HepG2 (cell line): ENCODE measurements around the gene VAC14. TPM values are rescaled to one million over a fixed set of nuclear protein-coding genes. Genes with fewer than 3 reads are reported as not detected.
A peak's percentile ranks its signal among the peaks of the same experiment; 100 is the strongest.

Experiments
- CBX2 ChIP-seq, 2 experiments: fragments of 200-600 bp in 1 of 2; sonication (generic); formaldehyde crosslinking in 1 of 2; IDR thresholded peaks; 2 replicates each; pipeline versions ENCODE4 v1.7.0 to v1.8.1; 2018 to 2022; ENCODE audit warnings: low read depth in 2 of 2, low read length in 1 of 2, mild to moderate bottlenecking in 1 of 2, missing genetic modification reagents in 1 of 2
- HDAC6 ChIP-seq: fragments of 200-600 bp; sonication (generic); IDR thresholded peaks from 2 replicates; pipeline ENCODE4 v1.7.0; 2017; ENCODE audit warnings: mild to moderate bottlenecking, antibody characterized with exemption, low read length, low read depth
- KDM5B ChIP-seq: sonication (generic); formaldehyde crosslinking; IDR thresholded peaks from 2 replicates; pipeline ENCODE4 v1.4.0; 2020; ENCODE audit warnings: missing genetic modification reagents, mild to moderate bottlenecking, borderline replicate concordance
- RFXAP ChIP-seq: sonication (generic); formaldehyde crosslinking; IDR thresholded peaks from 2 replicates; pipeline ENCODE4 v1.4.0; 2020; ENCODE audit warnings: missing genetic modification reagents, borderline replicate concordance
- SETDB1 ChIP-seq: sonication (generic); formaldehyde crosslinking; IDR thresholded peaks from 2 replicates; pipeline ENCODE4 v1.5.1; 2020; ENCODE audit warnings: missing genetic modification reagents, mild to moderate bottlenecking, borderline replicate concordance
- SMC3 ChIP-seq: IDR thresholded peaks from 2 replicates; pipeline ENCODE4 v1.6.1; 2011; ENCODE audit warnings: low read length, improper control_type of control experiment
- TCF7L2 ChIP-seq: IDR thresholded peaks from 2 replicates; pipeline ENCODE4 v1.6.1; 2011; ENCODE audit warnings: mild to moderate bottlenecking, low read depth, low read length, moderate library complexity
- TP53 ChIP-seq: sonication (generic); formaldehyde crosslinking; conservative IDR thresholded peaks from 2 replicates; pipeline ENCODE4 v1.4.0; 2020; ENCODE audit warnings: missing genetic modification reagents
- ZNF256 ChIP-seq: sonication (generic); formaldehyde crosslinking; conservative IDR thresholded peaks from 2 replicates; pipeline ENCODE4 v1.4.0; 2020; ENCODE audit warnings: missing genetic modification reagents
- ZNF598 ChIP-seq: sonication (generic); formaldehyde crosslinking; IDR thresholded peaks from 2 replicates; pipeline ENCODE4 v1.5.1; 2020; ENCODE audit warnings: mild to moderate bottlenecking, missing genetic modification reagents, borderline replicate concordance
- ZNF781 ChIP-seq: sonication (generic); formaldehyde crosslinking; IDR thresholded peaks from 2 replicates; pipeline ENCODE4 v1.5.1; 2020; ENCODE audit warnings: borderline replicate concordance, mild to moderate bottlenecking, missing genetic modification reagents; ENCODE audit errors: not compliant biosample characterization
- polyA plus RNA-seq, 8 experiments: library from polyadenylated mRNA; depleted of rRNA in 3 of 8; stranded (reverse) in 7 of 8; unstranded in 1 of 8; fragments of >200 nt; fragmentation: Illumina TruSeq in 4 of 8; extraction: Trizol in 4 of 8; gene quantifications; 2 replicates each; pipeline versions ENCODE4 v1.2.1 to v1.2.3, GENCODE V29; 2011 to 2016; ENCODE audit warnings: low read depth in 4 of 8, missing spikeins in 1 of 8, mixed read lengths in 1 of 8; ENCODE audit not compliant: insufficient read depth in 1 of 8
- total RNA-seq, 5 experiments: library from RNA; depleted of rRNA; stranded (reverse); fragments of >200 nt; fragmentation: Illumina TruSeq; extraction: Trizol; gene quantifications; 2 replicates each; pipeline ENCODE4 v1.2.3, GENCODE V29; 2016; ENCODE audit warnings: low read depth in 1 of 5
- TF ChIP-seq, protein P1 (sequence below): sonication (generic); formaldehyde crosslinking; conservative IDR thresholded peaks from 2 replicates; pipeline ENCODE4 v1.4.0; 2020; ENCODE audit warnings: missing genetic modification reagents
- TF ChIP-seq, protein P2 (sequence below): sonication (generic); formaldehyde crosslinking; IDR thresholded peaks from 2 replicates; pipeline ENCODE4 v1.4.0; 2020; ENCODE audit warnings: missing genetic modification reagents
- TF ChIP-seq, protein P3 (sequence below): sonication (generic); formaldehyde crosslinking; IDR thresholded peaks from 2 replicates; pipeline ENCODE4 v1.4.0; 2020; ENCODE audit warnings: missing genetic modification reagents
- TF ChIP-seq, protein P4 (sequence below): sonication (generic); formaldehyde crosslinking; IDR thresholded peaks from 2 replicates; pipeline ENCODE4 v1.4.0; 2020; ENCODE audit warnings: missing genetic modification reagents

VAC14 gene
- total and polyA plus RNA-seq, 2 of the 13 experiments (the other 11 are each of a cell fraction or from before 2014, with no cell fraction given), result 23.5 to 24.6 TPM

DNA sequence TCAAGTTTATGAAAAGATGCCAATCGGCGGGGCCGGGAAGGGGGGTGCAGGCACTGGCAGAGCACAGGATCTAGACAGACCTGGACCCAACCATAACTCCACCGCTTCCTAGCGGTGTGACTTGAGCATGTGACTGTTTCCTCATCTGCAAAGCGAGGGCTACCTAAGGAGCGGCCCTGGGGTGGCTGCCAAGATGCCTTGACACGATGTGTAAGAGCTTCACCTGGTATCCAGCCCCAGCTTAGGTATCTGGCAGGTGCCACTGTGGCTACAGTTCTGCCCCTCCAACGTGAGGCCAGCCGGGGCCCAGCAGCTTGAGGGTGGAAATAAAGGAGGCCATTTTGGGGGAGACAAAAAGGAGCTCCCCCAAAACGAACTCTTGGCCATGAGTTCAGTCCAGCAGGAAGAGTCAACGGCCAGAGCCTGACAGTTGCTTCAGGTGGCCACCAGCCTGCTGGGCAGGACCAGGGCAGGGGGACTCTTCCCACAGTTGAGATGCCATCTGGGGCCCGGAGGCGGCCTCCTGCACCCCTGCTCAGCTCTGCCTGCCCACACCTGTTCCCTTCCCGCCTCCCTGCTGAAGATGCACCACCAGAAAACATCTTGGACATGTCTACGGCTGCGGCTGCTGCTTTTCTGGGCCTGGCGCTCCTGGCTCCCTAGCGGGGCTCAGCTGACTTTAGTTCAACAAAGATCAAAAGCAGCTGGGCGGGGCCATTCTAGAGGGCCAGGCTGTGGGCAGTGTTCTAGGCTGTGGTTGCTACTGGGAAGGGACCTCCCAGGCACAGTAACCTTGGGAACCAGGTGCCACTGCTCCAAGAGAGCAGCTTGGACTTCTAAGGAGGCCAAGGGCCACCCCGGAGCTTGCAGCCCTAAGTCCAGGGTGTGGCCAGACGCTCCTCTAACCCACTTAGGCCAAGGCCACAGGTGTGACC, 111.7 kb downstream of the VAC14 start (continued):
- TF ChIP-seq, protein P1, sequence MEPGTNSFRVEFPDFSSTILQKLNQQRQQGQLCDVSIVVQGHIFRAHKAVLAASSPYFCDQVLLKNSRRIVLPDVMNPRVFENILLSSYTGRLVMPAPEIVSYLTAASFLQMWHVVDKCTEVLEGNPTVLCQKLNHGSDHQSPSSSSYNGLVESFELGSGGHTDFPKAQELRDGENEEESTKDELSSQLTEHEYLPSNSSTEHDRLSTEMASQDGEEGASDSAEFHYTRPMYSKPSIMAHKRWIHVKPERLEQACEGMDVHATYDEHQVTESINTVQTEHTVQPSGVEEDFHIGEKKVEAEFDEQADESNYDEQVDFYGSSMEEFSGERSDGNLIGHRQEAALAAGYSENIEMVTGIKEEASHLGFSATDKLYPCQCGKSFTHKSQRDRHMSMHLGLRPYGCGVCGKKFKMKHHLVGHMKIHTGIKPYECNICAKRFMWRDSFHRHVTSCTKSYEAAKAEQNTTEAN (CRISPR knock-in tag), result peak; percentile 50; the same call in 1 of the 2 replicates
- no peak for TF ChIP-seq CBX2 (IDR thresholded peaks at IDR 0.05; ENCODE audit: low read depth, low read length)
- TF ChIP-seq CBX2 (CRISPR knock-in tag; IDR thresholded peaks at IDR 0.05; ENCODE audit: low read depth), result no peak
- peak; percentile 71; the same call in 1 of the 2 replicates for TF ChIP-seq ZNF256
- TF ChIP-seq RFXAP, result peak; percentile 67; the same call in 1 of the 2 replicates
- peak; percentile 53; the same call in 1 of the 2 replicates for TF ChIP-seq ZNF598
- peak; percentile 62; the same call in 1 of the 2 replicates for TF ChIP-seq TCF7L2
- TF ChIP-seq, protein P2, sequence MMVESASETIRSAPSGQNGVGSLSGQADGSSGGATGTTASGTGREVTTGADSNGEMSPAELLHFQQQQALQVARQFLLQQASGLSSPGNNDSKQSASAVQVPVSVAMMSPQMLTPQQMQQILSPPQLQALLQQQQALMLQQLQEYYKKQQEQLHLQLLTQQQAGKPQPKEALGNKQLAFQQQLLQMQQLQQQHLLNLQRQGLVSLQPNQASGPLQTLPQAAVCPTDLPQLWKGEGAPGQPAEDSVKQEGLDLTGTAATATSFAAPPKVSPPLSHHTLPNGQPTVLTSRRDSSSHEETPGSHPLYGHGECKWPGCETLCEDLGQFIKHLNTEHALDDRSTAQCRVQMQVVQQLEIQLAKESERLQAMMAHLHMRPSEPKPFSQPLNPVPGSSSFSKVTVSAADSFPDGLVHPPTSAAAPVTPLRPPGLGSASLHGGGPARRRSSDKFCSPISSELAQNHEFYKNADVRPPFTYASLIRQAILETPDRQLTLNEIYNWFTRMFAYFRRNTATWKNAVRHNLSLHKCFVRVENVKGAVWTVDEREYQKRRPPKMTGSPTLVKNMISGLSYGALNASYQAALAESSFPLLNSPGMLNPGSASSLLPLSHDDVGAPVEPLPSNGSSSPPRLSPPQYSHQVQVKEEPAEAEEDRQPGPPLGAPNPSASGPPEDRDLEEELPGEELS, result peak; percentile 74
- TF ChIP-seq, protein P3, sequence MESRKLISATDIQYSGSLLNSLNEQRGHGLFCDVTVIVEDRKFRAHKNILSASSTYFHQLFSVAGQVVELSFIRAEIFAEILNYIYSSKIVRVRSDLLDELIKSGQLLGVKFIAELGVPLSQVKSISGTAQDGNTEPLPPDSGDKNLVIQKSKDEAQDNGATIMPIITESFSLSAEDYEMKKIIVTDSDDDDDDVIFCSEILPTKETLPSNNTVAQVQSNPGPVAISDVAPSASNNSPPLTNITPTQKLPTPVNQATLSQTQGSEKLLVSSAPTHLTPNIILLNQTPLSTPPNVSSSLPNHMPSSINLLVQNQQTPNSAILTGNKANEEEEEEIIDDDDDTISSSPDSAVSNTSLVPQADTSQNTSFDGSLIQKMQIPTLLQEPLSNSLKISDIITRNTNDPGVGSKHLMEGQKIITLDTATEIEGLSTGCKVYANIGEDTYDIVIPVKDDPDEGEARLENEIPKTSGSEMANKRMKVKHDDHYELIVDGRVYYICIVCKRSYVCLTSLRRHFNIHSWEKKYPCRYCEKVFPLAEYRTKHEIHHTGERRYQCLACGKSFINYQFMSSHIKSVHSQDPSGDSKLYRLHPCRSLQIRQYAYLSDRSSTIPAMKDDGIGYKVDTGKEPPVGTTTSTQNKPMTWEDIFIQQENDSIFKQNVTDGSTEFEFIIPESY (CRISPR knock-in tag), result peak; percentile 15; the same call in 1 of the 2 replicates
- TF ChIP-seq HDAC6, result no peak
- TF ChIP-seq SMC3, result peak; percentile 31
- TF ChIP-seq TP53, result no peak
- no peak for TF ChIP-seq SETDB1
- TF ChIP-seq KDM5B (CRISPR knock-in tag), result peak; percentile 56; the same call in 1 of the 2 replicates
- TF ChIP-seq ZNF781 (CRISPR knock-in tag), result no peak
- TF ChIP-seq, protein P4, sequence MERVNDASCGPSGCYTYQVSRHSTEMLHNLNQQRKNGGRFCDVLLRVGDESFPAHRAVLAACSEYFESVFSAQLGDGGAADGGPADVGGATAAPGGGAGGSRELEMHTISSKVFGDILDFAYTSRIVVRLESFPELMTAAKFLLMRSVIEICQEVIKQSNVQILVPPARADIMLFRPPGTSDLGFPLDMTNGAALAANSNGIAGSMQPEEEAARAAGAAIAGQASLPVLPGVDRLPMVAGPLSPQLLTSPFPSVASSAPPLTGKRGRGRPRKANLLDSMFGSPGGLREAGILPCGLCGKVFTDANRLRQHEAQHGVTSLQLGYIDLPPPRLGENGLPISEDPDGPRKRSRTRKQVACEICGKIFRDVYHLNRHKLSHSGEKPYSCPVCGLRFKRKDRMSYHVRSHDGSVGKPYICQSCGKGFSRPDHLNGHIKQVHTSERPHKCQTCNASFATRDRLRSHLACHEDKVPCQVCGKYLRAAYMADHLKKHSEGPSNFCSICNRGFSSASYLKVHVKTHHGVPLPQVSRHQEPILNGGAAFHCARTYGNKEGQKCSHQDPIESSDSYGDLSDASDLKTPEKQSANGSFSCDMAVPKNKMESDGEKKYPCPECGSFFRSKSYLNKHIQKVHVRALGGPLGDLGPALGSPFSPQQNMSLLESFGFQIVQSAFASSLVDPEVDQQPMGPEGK (CRISPR knock-in tag), result peak; percentile 68
